Measurements from ENCODE around the gene PVALB. TPM values are rescaled to one million over a fixed set of nuclear protein-coding genes. Genes with fewer than 3 reads are reported as not detected.

The PVALB gene
- total RNA-seq, 2 experiments from 2014 or later = not detected

- no peak overlapping the region for H2AFZ ChIP-seq (ENCODE audit: low read length)
- CTCF ChIA-PET (ENCODE audit: unreplicated experiment) = no interaction called here
- no peaks in the 10 kb centered on the region for H3K36me3 ChIP-seq (ENCODE audit: insufficient read depth, low read length)
- H3K9me3 ChIP-seq (ENCODE audit: low read length) = no peaks in the 10 kb centered on the region
- BruUV-seq (replicated peaks) = no TSS peak
- no peak for TF ChIP-seq CTCF (conservative IDR thresholded peaks at IDR 0.05; ENCODE audit: low read length)
- TF ChIP-seq EZH2phosphoT487 (IDR thresholded peaks at IDR 0.05; ENCODE audit: borderline replicate concordance, low read depth, low read length) = no peak
- POLR2A ChIA-PET = no interaction called here
- H3K4me3 ChIP-seq (ENCODE audit: low read depth, low read length, poor library complexity, severe bottlenecking) = no peak overlapping the region
- no peaks in the 10 kb centered on the region for H4K20me1 ChIP-seq (ENCODE audit: insufficient read depth, low read length)
- H3K4me1 ChIP-seq (ENCODE audit: insufficient read depth, low read length, poor library complexity, severe bottlenecking) = no peaks in the 10 kb centered on the region
- no peak overlapping the region for H3K27ac ChIP-seq (ENCODE audit: low read depth, low read length, poor library complexity, severe bottlenecking)
- intact Hi-C loops (cut with micrococcal nuclease; ENCODE audit: unreplicated experiment) = no loop called here
- H3K4me2 ChIP-seq (ENCODE audit: low read length) = no peak overlapping the region
- DNase-seq (ENCODE audit: low spot score) = no peak
- H3K79me2 ChIP-seq (ENCODE audit: insufficient read depth, low read depth, low read length) = no peaks in the 10 kb centered on the region
- H3K9me2 ChIP-seq (ENCODE audit: insufficient read depth, low read length) = no peaks in the 10 kb centered on the region
Measured at GRCh38 chr22:36816339-36816635, 548 bp downstream of the PVALB start.

- BruUV-seq (replicated peaks) = no TSS peak
- CTCF ChIA-PET (ENCODE audit: unreplicated experiment) = no interaction called here
- POLR2A ChIA-PET = no interaction called here
- H3K79me2 ChIP-seq (ENCODE audit: insufficient read depth, low read depth, low read length) = no peaks in the 10 kb centered on the region
- intact Hi-C loops (cut with micrococcal nuclease; ENCODE audit: unreplicated experiment) = no loop called here
- H3K4me3 ChIP-seq (ENCODE audit: low read depth, low read length, poor library complexity, severe bottlenecking) = no peak overlapping the region
- no peak overlapping the region for H2AFZ ChIP-seq (ENCODE audit: low read length)
- no peaks in the 10 kb centered on the region for H3K4me1 ChIP-seq (ENCODE audit: insufficient read depth, low read length, poor library complexity, severe bottlenecking)
- TF ChIP-seq CTCF (conservative IDR thresholded peaks at IDR 0.05; ENCODE audit: low read length) = no peak
- no peak for TF ChIP-seq EZH2phosphoT487 (IDR thresholded peaks at IDR 0.05; ENCODE audit: borderline replicate concordance, low read depth, low read length)
- H4K20me1 ChIP-seq (ENCODE audit: insufficient read depth, low read length) = no peaks in the 10 kb centered on the region
- no peaks in the 10 kb centered on the region for H3K9me3 ChIP-seq (ENCODE audit: low read length)
- no peak overlapping the region for H3K27ac ChIP-seq (ENCODE audit: low read depth, low read length, poor library complexity, severe bottlenecking)
- DNase-seq (ENCODE audit: low spot score) = no peak
- no peaks in the 10 kb centered on the region for H3K36me3 ChIP-seq (ENCODE audit: insufficient read depth, low read length)
- H3K9me2 ChIP-seq (ENCODE audit: insufficient read depth, low read length) = no peaks in the 10 kb centered on the region
- H3K4me2 ChIP-seq (ENCODE audit: low read length) = no peak overlapping the region
Measured at GRCh38 chr22:36815558-36816338, 1.1 kb downstream of the PVALB start.

GRCh38 chr22:36814801-36815200, 2.0 kb downstream of the PVALB start:
- no peak overlapping the region for H2AFZ ChIP-seq (ENCODE audit: low read length)
- H3K79me2 ChIP-seq (ENCODE audit: insufficient read depth, low read depth, low read length) = no peaks in the 10 kb centered on the region
- H4K20me1 ChIP-seq (ENCODE audit: insufficient read depth, low read length) = no peaks in the 10 kb centered on the region
- CTCF ChIA-PET (ENCODE audit: unreplicated experiment) = no interaction called here
- no peak for DNase-seq (ENCODE audit: low spot score)
- no peaks in the 10 kb centered on the region for H3K9me2 ChIP-seq (ENCODE audit: insufficient read depth, low read length)
- H3K4me1 ChIP-seq (ENCODE audit: insufficient read depth, low read length, poor library complexity, severe bottlenecking) = no peaks in the 10 kb centered on the region
- H3K27ac ChIP-seq (ENCODE audit: low read depth, low read length, poor library complexity, severe bottlenecking) = no peak overlapping the region
- no peak overlapping the region for H3K4me3 ChIP-seq (ENCODE audit: low read depth, low read length, poor library complexity, severe bottlenecking)
- TF ChIP-seq CTCF (conservative IDR thresholded peaks at IDR 0.05; ENCODE audit: low read length) (no peak), EZH2phosphoT487 (IDR thresholded peaks at IDR 0.05; ENCODE audit: borderline replicate concordance, low read depth, low read length) (no peak)
- H3K36me3 ChIP-seq (ENCODE audit: insufficient read depth, low read length) = no peaks in the 10 kb centered on the region
- BruUV-seq (replicated peaks) = no TSS peak
- H3K4me2 ChIP-seq (ENCODE audit: low read length) = no peak overlapping the region
- POLR2A ChIA-PET = no interaction called here
- intact Hi-C loops (cut with micrococcal nuclease; ENCODE audit: unreplicated experiment) = no loop called here
- no peaks in the 10 kb centered on the region for H3K9me3 ChIP-seq (ENCODE audit: low read length)

Measured in OCI-LY7 (cell line).